ENCODE measurements around the gene TGM3. TPM values are rescaled to one million over a fixed set of nuclear protein-coding genes. Genes with fewer than 3 reads are reported as not detected.
A peak's percentile ranks its signal among the peaks of the same experiment; 100 is the strongest.

TGM3 gene
- total RNA-seq, 6 donors from 2014 or later, result 0.33 to 1.0 (median 0.46) TPM; not detected in 1

DNA sequence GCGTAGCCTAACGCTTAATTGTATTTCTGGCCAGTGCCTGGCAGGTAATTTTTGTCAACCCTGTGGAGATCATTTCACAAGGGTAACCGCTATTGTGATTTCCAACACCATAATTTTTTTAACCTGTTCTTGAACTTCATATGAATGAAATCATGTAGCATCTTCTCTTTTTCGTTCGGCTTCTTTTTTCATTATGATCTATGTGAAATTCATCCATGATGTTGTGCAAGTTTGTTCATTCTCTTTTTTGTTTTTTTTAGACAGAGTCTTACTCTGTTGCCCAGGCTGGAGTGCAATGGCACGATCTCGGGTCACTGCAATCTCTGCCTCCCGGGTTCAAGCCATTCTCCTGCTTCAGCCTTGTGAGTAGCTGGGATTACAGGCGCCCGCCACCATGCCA lies 42.5 kb upstream of the TGM3 start:
- DNase-seq (no peak), ATAC-seq (ENCODE audit: low FRiP score in 2 of 2) (no peak)
- WGBS, 2 donors, result 72 to 91% methylated on average over 10 of the region's 10 CpGs
- Histone ChIP-seq H3K4me1 (no peaks in the 10 kb centered on the region), H3K27me3 (no peaks in the 10 kb centered on the region), H3K36me3 (no peaks in the 10 kb centered on the region), H3K9me3 (no peaks in the 10 kb centered on the region), H3K4me3 (no peak overlapping the region), H3K27ac (no peak overlapping the region)
- TF ChIP-seq, protein P1, sequence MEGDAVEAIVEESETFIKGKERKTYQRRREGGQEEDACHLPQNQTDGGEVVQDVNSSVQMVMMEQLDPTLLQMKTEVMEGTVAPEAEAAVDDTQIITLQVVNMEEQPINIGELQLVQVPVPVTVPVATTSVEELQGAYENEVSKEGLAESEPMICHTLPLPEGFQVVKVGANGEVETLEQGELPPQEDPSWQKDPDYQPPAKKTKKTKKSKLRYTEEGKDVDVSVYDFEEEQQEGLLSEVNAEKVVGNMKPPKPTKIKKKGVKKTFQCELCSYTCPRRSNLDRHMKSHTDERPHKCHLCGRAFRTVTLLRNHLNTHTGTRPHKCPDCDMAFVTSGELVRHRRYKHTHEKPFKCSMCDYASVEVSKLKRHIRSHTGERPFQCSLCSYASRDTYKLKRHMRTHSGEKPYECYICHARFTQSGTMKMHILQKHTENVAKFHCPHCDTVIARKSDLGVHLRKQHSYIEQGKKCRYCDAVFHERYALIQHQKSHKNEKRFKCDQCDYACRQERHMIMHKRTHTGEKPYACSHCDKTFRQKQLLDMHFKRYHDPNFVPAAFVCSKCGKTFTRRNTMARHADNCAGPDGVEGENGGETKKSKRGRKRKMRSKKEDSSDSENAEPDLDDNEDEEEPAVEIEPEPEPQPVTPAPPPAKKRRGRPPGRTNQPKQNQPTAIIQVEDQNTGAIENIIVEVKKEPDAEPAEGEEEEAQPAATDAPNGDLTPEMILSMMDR (IDR thresholded peaks at IDR 0.05), result no peak
- TF ChIP-seq EP300 (IDR thresholded peaks at IDR 0.05) (no peak), POLR2AphosphoS5 (IDR thresholded peaks at IDR 0.05) (no peak), POLR2A (IDR thresholded peaks at IDR 0.05) (no peak)

DNA sequence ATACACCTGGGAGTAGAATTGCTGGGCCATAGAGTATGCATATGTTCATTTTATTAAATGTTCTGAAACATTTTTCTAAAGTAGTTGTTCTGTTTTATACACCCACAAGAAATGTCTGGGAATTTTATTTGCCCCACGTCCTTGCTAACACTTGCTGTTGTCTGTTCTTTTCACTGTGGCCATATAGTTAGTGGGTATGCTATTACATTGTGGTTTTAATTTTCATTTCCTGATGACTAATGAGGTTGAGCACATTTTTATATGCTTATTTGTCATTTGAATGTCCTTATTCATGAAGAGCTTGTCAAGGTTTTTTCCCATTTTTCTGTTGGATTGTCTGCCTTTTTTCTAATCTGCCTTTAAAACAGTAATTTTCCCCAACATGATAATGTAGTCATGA lies 41.5 kb upstream of the TGM3 start:
- Histone ChIP-seq H3K36me3 (no peaks in the 10 kb centered on the region), H3K4me3 (no peak overlapping the region), H3K27ac (no peak overlapping the region), H3K9me3 (no peaks in the 10 kb centered on the region), H3K4me1 (no peaks in the 10 kb centered on the region), H3K27me3 (no peaks in the 10 kb centered on the region)
- WGBS, 2 donors, result 81 to 86% methylated on average over 1 of the region's 1 CpG
- DNase-seq (no peak), ATAC-seq (ENCODE audit: low FRiP score in 2 of 2) (no peak)
- TF ChIP-seq EP300 (IDR thresholded peaks at IDR 0.05) (no peak), POLR2A (IDR thresholded peaks at IDR 0.05) (no peak), POLR2AphosphoS5 (IDR thresholded peaks at IDR 0.05) (no peak)
- TF ChIP-seq, protein P1 (IDR thresholded peaks at IDR 0.05), result no peak

DNA sequence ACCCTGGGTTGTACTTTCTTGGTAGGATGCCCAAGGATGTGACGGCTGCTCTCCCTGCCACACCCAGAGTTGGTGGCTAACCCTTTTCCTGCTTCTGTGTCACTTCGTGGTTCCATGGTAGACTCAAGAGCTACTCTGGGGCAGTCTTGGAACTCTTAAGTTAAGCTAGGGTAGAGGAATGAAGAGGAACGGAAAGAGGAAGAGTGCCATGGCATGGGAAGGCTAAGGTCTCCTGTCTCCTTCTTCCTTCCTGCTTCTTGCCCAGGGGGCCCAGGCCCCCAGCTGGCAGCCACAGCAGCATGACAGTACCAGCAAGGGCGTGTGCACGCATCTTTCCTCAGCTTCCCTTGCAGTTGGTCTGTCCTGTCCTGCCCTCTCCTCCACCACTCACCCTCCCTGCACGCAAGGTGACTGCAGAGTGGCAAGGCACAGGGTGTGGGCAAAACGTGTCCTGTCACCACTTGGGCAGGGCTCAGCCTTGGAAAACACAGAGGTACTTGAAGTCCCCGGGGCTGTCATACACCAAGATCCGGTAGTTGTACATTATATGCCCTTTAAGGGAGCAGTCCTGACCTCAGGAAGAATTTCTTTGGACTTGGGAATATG lies 39.8 kb upstream of the TGM3 start:
- no peaks in the 10 kb centered on the region for H3K27me3 ChIP-seq
- peak in 1 of 2 donors; percentile 32 for ATAC-seq (ENCODE audit: low FRiP score in 2 of 2)
- TF ChIP-seq POLR2AphosphoS5 (IDR thresholded peaks at IDR 0.05) (no peak), POLR2A (IDR thresholded peaks at IDR 0.05) (no peak), EP300 (IDR thresholded peaks at IDR 0.05) (no peak)
- TF ChIP-seq, protein P1 (IDR thresholded peaks at IDR 0.05), result no peak
- DNase-seq, result peak in 1 of 2 donors; percentile 46
- 54 to 67% methylated on average over 7 to 9 of the region's 9 CpGs for WGBS, 2 donors
- H3K36me3 ChIP-seq, result no peaks in the 10 kb centered on the region
- no peak overlapping the region for H3K27ac ChIP-seq
- no peaks in the 10 kb centered on the region for H3K4me1 ChIP-seq
- no peak overlapping the region for H3K4me3 ChIP-seq
- H3K9me3 ChIP-seq, result no peaks in the 10 kb centered on the region

DNA sequence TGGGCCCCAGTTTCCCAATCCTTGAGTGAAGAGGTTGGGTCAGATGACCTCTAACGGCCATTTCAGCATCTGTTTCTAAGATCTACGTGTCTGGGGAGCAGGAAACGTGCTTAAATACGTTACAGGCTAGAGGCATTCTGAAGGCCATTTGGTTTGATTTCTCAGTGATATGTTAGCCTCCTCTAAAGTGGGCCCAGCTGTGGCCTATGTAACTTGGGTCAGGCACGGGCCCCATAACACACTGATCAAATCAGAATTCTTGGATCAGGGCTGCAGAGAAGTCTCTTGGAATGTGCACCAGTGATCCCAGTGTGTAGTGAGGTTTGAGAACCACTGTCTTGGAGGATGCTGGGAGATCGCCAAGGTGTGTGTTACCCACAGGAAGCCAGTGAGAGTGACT lies 36.1 kb upstream of the TGM3 start:
- 69 to 81% methylated on average over 5 to 6 of the region's 6 CpGs for WGBS, 2 donors

More for the DNA sequence above, 36.1 kb upstream of the TGM3 start:
- TF ChIP-seq EP300 (IDR thresholded peaks at IDR 0.05) (no peak), POLR2AphosphoS5 (IDR thresholded peaks at IDR 0.05) (no peak), POLR2A (IDR thresholded peaks at IDR 0.05) (no peak)
- TF ChIP-seq, protein P1 (IDR thresholded peaks at IDR 0.05), result no peak
- H3K27me3 ChIP-seq, result no peaks in the 10 kb centered on the region
- H3K4me1 ChIP-seq, result no peaks in the 10 kb centered on the region
- no peaks in the 10 kb centered on the region for H3K36me3 ChIP-seq
- no peak overlapping the region for H3K27ac ChIP-seq
- ATAC-seq (ENCODE audit: low FRiP score in 2 of 2) (no peak), DNase-seq (no peak)
- no peaks in the 10 kb centered on the region for H3K9me3 ChIP-seq
- no peak overlapping the region for H3K4me3 ChIP-seq
